CD4-positive, alpha-beta T cell treated with Interferon gamma for 1 hour (primary cell): ENCODE measurements around the gene NELFB.

ENCODE experiments used
- DNase-seq: peaks from one replicate; pipeline ENCODE4 v3.0.0-alpha.2; 2020

Gene NELFB

GRCh38 chr9:137270929-137271695 lies 16.0 kb downstream of the NELFB start:
- DNase-seq, result no peak

GRCh38 chr9:137271696-137272076 lies 16.6 kb downstream of the NELFB start:
- DNase-seq, result no peak

DNA sequence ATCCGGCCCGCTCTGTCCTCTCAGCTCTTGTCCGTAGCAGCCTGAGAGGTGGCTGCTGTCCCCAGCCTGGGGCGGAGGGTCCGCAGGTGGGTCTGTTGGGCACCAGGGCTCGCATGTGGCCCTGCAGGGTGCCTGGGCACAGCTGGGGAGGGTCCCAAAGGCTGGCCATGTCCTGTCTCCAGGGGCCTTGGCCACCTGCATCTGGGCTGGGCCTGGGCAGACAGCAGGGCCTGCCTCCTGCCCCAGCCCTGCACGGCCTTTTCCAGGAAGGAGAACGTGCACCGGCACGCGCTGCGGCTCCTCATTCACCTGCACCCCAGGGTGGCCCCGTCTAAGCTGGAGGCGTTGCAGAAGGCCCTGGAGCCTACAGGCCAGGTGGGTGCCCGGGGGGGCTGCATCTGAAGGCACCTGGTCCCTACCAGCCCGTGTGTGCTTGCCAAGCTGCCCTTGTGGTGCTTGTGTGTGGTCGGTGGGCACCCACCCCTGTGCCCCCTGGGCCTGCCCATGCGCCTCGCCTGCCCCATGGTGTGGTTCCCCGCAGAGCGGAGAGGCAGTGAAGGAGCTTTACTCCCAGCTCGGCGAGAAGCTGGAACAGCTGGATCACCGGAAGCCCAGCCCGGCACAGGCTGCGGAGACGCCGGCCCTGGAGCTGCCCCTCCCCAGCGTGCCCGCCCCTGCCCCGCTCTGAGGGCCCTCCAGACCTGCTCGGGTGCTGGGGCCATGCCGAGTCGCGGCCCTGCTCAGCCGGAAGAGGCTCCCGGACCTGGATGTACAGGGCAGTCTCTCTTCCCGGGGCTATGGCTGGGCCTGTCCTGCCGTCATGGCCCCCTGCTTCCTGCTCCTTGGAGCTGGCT lies 17.3 kb downstream of the NELFB start:
- no peak for DNase-seq

DNA sequence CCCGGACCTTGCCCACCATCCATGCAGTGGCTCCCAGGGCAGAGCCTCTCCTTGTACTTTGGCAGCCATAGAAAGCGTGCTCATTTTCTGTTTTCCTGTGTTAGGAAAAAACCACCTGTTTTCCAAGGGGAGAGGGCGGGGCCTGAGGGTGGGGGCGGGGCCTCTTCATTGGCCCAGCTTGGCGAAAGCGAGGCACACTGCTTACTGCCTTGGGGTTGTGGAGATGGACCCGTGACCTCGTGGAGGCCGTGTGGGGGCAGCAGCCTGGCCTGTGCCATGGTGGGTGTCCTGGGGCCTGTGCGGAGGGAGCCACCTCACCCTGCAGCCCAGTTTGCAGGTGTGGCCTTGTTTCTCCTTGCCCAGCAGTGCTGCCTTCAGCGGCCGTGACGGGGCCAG lies 18.0 kb downstream of the NELFB start:
- no peak for DNase-seq

DNA sequence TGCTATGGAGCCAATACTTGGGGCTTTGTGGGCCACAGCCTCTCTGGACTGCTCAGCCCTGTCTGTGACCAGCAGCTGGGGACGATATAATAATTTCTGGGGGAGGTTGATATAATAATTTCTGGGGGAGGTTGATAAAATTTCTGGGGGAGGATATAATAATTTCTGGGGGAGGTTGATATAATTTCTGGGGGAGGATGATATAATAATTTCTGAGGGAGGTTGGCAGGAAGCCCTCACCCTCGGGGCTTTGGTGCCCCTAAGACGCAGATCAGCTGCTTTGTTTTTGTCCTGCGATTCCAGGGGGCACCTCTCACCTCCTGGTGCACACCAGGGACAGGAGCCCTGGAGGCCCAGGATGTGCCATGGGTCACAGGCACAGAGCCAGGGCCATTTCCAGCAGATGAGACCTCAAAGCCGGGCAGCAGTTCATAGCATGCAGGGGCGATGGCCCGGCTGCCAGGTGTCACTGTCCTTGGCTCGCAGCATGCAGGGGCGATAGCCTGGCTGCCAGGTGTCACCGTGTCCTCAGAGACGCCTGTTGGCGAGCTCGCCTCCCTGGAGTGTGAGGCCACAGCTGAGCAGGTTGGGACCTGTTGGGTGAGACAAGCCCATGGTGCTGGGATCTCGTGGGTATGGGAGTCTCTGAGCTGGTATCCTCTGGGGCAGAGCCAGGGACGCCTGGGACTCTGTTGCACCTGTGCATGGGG lies 18.6 kb downstream of the NELFB start:
- no peak for DNase-seq

DNA sequence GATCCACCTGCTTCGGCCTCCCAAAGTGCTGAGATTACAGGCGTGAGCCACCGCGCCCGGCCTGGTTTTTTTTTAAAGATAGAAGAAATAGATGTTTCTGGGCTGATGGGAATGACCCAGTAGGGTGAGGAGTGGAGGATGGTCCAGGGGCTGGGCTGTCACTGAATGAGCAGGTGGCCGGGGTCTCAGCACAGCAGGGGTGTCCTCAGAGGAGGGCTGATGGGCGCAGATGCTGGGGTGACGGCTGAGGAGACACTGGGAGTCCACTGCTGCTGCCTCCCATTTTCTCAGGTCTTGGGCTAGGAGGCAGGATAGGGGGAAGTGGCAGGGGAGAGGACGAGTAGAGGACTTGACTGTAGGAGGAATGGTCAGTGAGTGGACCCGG lies 20.1 kb downstream of the NELFB start:
- no peak for DNase-seq

DNA sequence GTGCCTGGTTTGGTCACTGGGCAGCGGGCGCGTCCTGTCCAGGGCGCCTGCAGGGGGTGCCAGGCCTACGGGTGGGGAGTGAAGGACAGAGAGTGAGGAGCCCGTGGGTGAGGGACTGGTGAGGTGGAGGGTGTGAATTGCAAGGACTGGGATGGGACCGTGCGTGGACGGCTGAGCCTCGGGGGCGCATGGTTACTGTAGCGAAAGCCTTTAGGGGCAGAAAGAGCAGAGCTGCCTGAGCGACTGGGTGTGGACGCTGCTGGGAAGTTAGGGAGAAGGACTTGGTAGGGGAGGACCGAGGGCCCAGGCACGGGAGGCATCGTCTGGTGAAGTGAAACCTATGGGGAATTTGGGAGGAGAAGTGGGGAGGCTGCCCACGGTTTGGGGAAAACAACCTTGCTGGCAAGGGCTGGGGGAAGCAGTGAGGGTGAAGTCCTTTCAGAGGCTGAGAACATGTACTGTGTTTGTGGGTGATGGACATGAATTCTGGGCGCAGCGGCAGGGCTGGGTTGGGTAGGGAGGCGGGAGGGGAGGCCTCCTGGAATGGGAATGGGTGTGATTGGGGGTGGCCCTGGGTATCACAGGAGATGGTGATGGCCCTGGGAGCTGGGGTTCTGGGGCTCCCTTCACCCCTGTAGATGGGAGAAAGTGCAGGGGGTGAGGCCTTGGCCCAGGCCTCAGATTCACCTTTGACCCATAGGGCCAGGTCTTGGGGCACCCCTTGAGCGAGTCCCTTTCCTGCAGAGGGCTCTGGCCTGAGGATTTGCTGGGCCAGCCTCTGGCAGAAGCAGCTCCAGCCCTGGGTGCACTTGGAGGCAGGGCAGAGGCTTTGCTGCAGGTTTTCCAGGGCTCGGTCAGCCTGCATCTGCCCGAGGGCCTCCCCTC lies 20.7 kb downstream of the NELFB start:
- no peak for DNase-seq

- no peak for DNase-seq
Observed at GRCh38 chr9:137276473-137277328, 21.6 kb downstream of the NELFB start.

DNA sequence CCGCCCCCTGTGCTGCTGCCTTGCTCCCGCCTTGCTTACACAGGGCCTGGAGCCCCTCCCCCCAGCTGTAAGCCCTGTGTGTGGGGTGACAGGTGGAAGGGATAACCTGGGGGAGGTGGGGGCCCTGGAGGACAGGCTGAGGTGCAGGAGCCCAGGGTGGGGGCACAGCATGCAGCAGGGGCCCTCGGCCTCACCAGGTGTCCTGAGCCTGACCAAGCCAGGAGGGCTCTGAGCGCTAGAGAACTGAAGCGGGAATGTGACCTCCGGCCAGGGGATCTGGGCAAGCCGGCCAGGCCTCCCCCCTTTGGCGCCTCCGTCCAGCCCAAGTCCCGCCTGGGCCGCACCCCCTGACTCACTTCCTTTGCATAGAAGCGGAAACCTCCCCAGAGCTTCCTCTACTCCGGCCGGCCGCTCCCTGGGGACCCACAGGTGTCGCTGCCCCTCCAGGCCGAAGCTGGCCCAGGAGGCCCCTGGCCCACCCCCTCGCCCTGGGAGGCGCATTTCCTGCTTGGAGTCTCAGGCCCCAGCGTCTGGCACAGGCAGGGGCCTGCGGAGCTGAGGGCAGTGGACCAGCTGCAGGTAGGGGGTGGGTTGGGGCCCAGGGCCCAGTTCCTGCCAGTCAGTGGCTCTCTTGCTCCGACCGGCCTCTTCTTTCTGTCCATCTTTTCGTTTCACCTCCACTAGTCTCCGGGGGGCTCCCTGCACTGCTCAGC lies 22.4 kb downstream of the NELFB start, which contains the start of gene TOR4A:
TSS of gene TOR4A (plus strand) at position 398 of the 713 bp plus-strand sequence. CDS start 964 bp downstream, outside the sequence.
- peak; percentile 67 for DNase-seq

GRCh38 chr9:137278061-137278701 lies 23.1 kb downstream of the NELFB start:
- peak; percentile 31 for DNase-seq

GRCh38 chr9:137278721-137279711 lies 23.9 kb downstream of the NELFB start:
- no peak for DNase-seq

GRCh38 chr9:137279741-137280473 lies 24.8 kb downstream of the NELFB start:
- no peak for DNase-seq

- DNase-seq, result no peak
Observed at GRCh38 chr9:137280474-137281344, 25.6 kb downstream of the NELFB start.

- DNase-seq, result no peak
Observed at GRCh38 chr9:137281345-137282116, 26.4 kb downstream of the NELFB start.

- DNase-seq, result no peak
Observed at GRCh38 chr9:137286975-137287383, 31.9 kb downstream of the NELFB start.

DNA sequence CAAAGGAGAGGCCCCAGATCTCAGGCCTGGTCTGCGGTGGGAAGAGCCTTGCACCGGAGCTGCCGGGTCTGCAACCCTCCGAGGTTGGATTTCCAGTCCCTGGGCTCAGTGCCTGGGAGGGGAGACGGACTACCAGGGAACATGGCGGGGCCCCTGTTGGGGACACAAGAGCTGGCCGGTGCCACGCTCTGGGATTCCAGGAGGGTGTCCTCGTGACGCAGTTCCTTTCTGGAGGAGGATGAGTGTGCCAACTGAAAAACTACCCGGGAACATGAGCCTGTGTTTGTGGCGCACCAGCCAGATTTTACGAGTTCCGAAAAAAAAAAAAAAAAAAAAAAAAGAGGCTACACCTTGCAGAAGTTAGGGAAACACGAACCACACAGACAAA lies 38.0 kb downstream of the NELFB start:
- no peak for DNase-seq
